ENCODE data around the gene RNF43. TPM values are rescaled to one million over a fixed set of nuclear protein-coding genes. Genes with fewer than 3 reads are reported as not detected.

RNF43 gene
- polyA plus RNA-seq, 1 of the 3 experiments (the other 2 are of a cell fraction) = not detected

GRCh38 chr17:58421711-58422110, 4.4 kb upstream of the RNF43 start (continued):
- no peak for TF ChIP-seq EP300 (IDR thresholded peaks at IDR 0.05; ENCODE audit: borderline replicate concordance in 1 of 2, low read depth in 1 of 2, low read length in 1 of 2)
- no peak for TF ChIP-seq MEF2A (IDR thresholded peaks at IDR 0.05; ENCODE audit: borderline replicate concordance, low read depth)
- no peak for TF ChIP-seq JUND (IDR thresholded peaks at IDR 0.05)
- TF ChIP-seq, protein P1, sequence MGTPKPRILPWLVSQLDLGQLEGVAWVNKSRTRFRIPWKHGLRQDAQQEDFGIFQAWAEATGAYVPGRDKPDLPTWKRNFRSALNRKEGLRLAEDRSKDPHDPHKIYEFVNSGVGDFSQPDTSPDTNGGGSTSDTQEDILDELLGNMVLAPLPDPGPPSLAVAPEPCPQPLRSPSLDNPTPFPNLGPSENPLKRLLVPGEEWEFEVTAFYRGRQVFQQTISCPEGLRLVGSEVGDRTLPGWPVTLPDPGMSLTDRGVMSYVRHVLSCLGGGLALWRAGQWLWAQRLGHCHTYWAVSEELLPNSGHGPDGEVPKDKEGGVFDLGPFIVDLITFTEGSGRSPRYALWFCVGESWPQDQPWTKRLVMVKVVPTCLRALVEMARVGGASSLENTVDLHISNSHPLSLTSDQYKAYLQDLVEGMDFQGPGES (IDR thresholded peaks at IDR 0.05; ENCODE audit: low read depth, low read length) = no peak
- no peak for TF ChIP-seq MXI1 (IDR thresholded peaks at IDR 0.05; ENCODE audit: low read depth, low read length)

DNA sequence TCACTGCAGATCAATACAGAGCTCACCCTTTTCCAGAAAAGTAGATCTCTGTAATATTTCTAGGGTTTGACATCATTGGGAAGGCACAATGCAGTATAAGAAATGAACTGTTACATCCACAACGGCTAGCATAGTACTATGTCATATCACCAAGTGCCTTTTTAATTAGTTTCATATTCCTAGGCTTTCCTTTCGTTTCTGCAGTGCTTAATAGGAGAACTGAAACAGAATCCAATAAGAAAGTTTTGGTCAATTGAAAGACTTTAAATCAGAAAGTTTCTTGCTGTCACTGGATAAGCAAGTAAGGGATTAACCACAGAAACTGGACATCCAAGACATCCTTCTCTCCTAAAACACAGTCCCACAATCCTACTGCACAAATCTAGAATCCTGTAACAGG, 3.5 kb upstream of the RNF43 start:
- Histone ChIP-seq H3K79me2 (ENCODE audit: insufficient read depth) (no peaks in the 10 kb centered on the region), H3K27ac (ENCODE audit: low read depth in 2 of 2, low read length in 1 of 2) (no peak overlapping the region)

DNA sequence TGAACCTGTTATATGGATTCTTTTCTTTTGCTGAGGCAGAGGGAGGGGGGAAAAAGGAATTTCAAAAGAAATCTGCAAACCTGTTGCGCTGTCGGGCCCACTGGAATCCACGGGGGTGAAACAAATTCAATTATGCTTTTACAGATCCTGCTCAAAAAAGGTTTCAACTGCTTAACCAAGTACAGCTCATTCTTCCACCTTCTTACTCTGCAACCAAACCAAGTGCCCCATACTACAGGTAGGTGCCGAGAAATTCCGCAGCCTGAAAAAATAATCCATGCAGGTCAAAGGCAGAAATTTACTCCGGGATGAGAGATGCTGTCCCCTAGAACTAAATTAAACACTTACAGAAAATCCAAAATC, 416 bp downstream of the RNF43 start:
- Histone ChIP-seq H3K27me3 (ENCODE audit: insufficient read depth) (peaks cover 14% of the 10 kb centered on the region), H3F3A (replicated peaks; ENCODE audit: insufficient read depth) (no peaks in the 10 kb centered on the region), H3K36me3 (replicated peaks in 1 of 2; ENCODE audit: control insufficient read depth in 1 of 2, insufficient read depth in 2 of 2, low read length in 1 of 2) (no peaks in the 10 kb centered on the region), H3K27ac (ENCODE audit: low read depth in 2 of 2, low read length in 1 of 2) (no peak overlapping the region), H4K20me1 (ENCODE audit: insufficient read depth) (no peaks in the 10 kb centered on the region), H3K9me3 (no peaks in the 10 kb centered on the region), H3K4me3 (ENCODE audit: low read depth in 2 of 2, low read length in 1 of 2) (peak overlapping the region in 1 of 2 experiments; percentile 50; a peak in 1 of 4 replicates), H3K4me1 (ENCODE audit: control insufficient read depth in 1 of 2, insufficient read depth in 2 of 2, low read depth in 1 of 2, low read length in 1 of 2) (peaks cover 0 to 6% of the 10 kb centered on the region in 2 experiments; a peak in 2 of 4 replicates), H2AFZ (ENCODE audit: low read depth) (peak overlapping the region; percentile 66; the same call in 1 of the 2 replicates), H3K9ac (no peak overlapping the region), H3K9me2 (no peaks in the 10 kb centered on the region), H3K4me2 (peak overlapping the region; percentile 69), H3K79me2 (ENCODE audit: insufficient read depth) (no peaks in the 10 kb centered on the region)
- POLR2A ChIA-PET = interaction anchor here (1.2 kb wide), 1 partner anchor 64 kb away, joined by 17 read pairs; the partner anchor contains the start of gene SUPT4H1
- DNase-seq = no peak
- 25% methylated on average over 6 of the region's 6 CpGs for WGBS (ENCODE audit: low lambda C conversion rate)
- CTCF ChIA-PET = interaction anchor here (0.7 to 5.9 kb wide), 55 partner anchors 8 to 240 kb away, joined by 3 to 51 read pairs (median 6); partner anchors contain the start of genes LPO, SUPT4H1 and TSPOAP1
- TF ChIP-seq, protein P2, sequence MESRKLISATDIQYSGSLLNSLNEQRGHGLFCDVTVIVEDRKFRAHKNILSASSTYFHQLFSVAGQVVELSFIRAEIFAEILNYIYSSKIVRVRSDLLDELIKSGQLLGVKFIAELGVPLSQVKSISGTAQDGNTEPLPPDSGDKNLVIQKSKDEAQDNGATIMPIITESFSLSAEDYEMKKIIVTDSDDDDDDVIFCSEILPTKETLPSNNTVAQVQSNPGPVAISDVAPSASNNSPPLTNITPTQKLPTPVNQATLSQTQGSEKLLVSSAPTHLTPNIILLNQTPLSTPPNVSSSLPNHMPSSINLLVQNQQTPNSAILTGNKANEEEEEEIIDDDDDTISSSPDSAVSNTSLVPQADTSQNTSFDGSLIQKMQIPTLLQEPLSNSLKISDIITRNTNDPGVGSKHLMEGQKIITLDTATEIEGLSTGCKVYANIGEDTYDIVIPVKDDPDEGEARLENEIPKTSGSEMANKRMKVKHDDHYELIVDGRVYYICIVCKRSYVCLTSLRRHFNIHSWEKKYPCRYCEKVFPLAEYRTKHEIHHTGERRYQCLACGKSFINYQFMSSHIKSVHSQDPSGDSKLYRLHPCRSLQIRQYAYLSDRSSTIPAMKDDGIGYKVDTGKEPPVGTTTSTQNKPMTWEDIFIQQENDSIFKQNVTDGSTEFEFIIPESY (IDR thresholded peaks at IDR 0.05; ENCODE audit: borderline replicate concordance, low read depth) = no peak
- TF ChIP-seq CTCF (IDR thresholded peaks at IDR 0.05) = no peak
- no peak for TF ChIP-seq TEAD4 (IDR thresholded peaks at IDR 0.05; ENCODE audit: borderline replicate concordance, insufficient read depth)
- TF ChIP-seq NFIC (IDR thresholded peaks at IDR 0.05; ENCODE audit: borderline replicate concordance) = no peak
- TF ChIP-seq FOXM1 (IDR thresholded peaks at IDR 0.05; ENCODE audit: low read depth) = no peak
- no peak for TF ChIP-seq RFX5 (IDR thresholded peaks at IDR 0.05; ENCODE audit: low read length)
- no peak for TF ChIP-seq GATA2 (CRISPR knock-in tag; IDR thresholded peaks at IDR 0.05)
- no peak for TF ChIP-seq ELF1 (IDR thresholded peaks at IDR 0.05)
- no peak for TF ChIP-seq RCOR1 (IDR thresholded peaks at IDR 0.05; ENCODE audit: low read length)
- TF ChIP-seq EZH2phosphoT487 (IDR thresholded peaks at IDR 0.05; ENCODE audit: borderline replicate concordance, low read depth) = no peak
- TF ChIP-seq, protein P3, sequence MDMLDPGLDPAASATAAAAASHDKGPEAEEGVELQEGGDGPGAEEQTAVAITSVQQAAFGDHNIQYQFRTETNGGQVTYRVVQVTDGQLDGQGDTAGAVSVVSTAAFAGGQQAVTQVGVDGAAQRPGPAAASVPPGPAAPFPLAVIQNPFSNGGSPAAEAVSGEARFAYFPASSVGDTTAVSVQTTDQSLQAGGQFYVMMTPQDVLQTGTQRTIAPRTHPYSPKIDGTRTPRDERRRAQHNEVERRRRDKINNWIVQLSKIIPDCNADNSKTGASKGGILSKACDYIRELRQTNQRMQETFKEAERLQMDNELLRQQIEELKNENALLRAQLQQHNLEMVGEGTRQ (IDR thresholded peaks at IDR 0.05; ENCODE audit: borderline replicate concordance, low read depth, low read length) = no peak

More for the DNA sequence above, 3.5 kb upstream of the RNF43 start:
- Histone ChIP-seq H3K9me3 (no peaks in the 10 kb centered on the region), H3K4me3 (ENCODE audit: low read depth in 2 of 2, low read length in 1 of 2) (no peak overlapping the region), H3K27me3 (ENCODE audit: insufficient read depth) (peaks cover 17% of the 10 kb centered on the region), H3K9me2 (no peaks in the 10 kb centered on the region), H3K9ac (no peak overlapping the region), H4K20me1 (ENCODE audit: insufficient read depth) (no peaks in the 10 kb centered on the region), H2AFZ (ENCODE audit: low read depth) (no peak overlapping the region), H3K36me3 (replicated peaks in 1 of 2; ENCODE audit: control insufficient read depth in 1 of 2, insufficient read depth in 2 of 2, low read length in 1 of 2) (no peaks in the 10 kb centered on the region), H3K4me2 (no peak overlapping the region), H3F3A (replicated peaks; ENCODE audit: insufficient read depth) (no peaks in the 10 kb centered on the region), H3K4me1 (ENCODE audit: control insufficient read depth in 1 of 2, insufficient read depth in 2 of 2, low read depth in 1 of 2, low read length in 1 of 2) (peaks cover 0 to 4% of the 10 kb centered on the region in 2 experiments; a peak in 2 of 4 replicates)
- TF ChIP-seq YY1 (IDR thresholded peaks at IDR 0.05; ENCODE audit: low read depth) = no peak
- TF ChIP-seq MAX (IDR thresholded peaks at IDR 0.05; ENCODE audit: low read depth) = no peak
- no peak for TF ChIP-seq TCF12 (IDR thresholded peaks at IDR 0.05)
- TF ChIP-seq RFX5 (IDR thresholded peaks at IDR 0.05; ENCODE audit: low read length) = no peak
- TF ChIP-seq JUND (IDR thresholded peaks at IDR 0.05) = no peak
- no peak for TF ChIP-seq NRF1 (IDR thresholded peaks at IDR 0.05; ENCODE audit: low read depth, low read length)
- TF ChIP-seq POLR2AphosphoS5 (IDR thresholded peaks at IDR 0.05; ENCODE audit: low read depth, low read length) = no peak
- ChIA-PET POLR2A (no interaction called here), CTCF (interaction anchor here (0.8 to 2.3 kb wide), 5 partner anchors 12 to 171 kb away, joined by 3 to 9 read pairs (median 8); no protein-coding TSS in a partner anchor)
- WGBS (ENCODE audit: low lambda C conversion rate) = 4% methylated on average over 2 of the region's 2 CpGs
- no peak for DNase-seq

Data from SK-N-SH (cell line).